Calu3 (cell line): ENCODE measurements around the gene CNTN1. TPM values are rescaled to one million over a fixed set of nuclear protein-coding genes. Genes with fewer than 3 reads are reported as not detected.

Experiments used
- BruUV-seq: library from RNA; stranded (reverse); fragments of 400-500 nt; replicated peaks from 2 replicates; lab custom pipeline; 2021; lab: Mats Ljungman, UMichigan
- CTCF ChIA-PET: fragments of 300-600 bp; sonication (Branson Sonifier 250); formaldehyde crosslinking; loops from one replicate; lab custom pipeline; 2022; ENCODE audit warnings: antibody characterized with exemption; lab: Charles Lee
- DNase-seq: peaks from one replicate; pipeline ENCODE4 v3.0.0; 2022
- H3K27ac Mint-ChIP-seq: one replicate; pipeline ENCODE4 v1.8.0; 2022; ENCODE audit warnings: mixed read lengths; ENCODE audit not compliant: unreplicated experiment
- H3K27me3 Mint-ChIP-seq: one replicate; pipeline ENCODE4 v1.8.0; 2022; ENCODE audit warnings: mixed read lengths; ENCODE audit not compliant: unreplicated experiment
- H3K36me3 Mint-ChIP-seq: one replicate; pipeline ENCODE4 v1.8.0; 2022; ENCODE audit warnings: mild to moderate bottlenecking, moderate library complexity, mixed read lengths; ENCODE audit not compliant: insufficient read depth, unreplicated experiment
- H3K4me1 Mint-ChIP-seq: one replicate; pipeline ENCODE4 v1.8.0; 2022; ENCODE audit warnings: mild to moderate bottlenecking, low read depth, mixed read lengths; ENCODE audit not compliant: unreplicated experiment
- H3K4me3 Mint-ChIP-seq: one replicate; pipeline ENCODE4 v1.8.0; 2022; ENCODE audit warnings: mild to moderate bottlenecking, low read depth, moderate library complexity, mixed read lengths; ENCODE audit not compliant: unreplicated experiment
- H3K9me3 Mint-ChIP-seq: one replicate; pipeline ENCODE4 v1.8.0; 2022; ENCODE audit warnings: low read depth, mixed read lengths; ENCODE audit not compliant: unreplicated experiment
- CTCF ChIP-seq: fragments of 200-600 bp; IDR thresholded peaks from one replicate; pipeline ENCODE4 v1.8.0; 2022; ENCODE audit warnings: antibody characterized with exemption; ENCODE audit not compliant: unreplicated experiment
- intact Hi-C: fragments of 100-400 bp; cut with micrococcal nuclease; formaldehyde crosslinking; loops from one replicate; pipeline ENCODE4 v1.10.0; 2022; ENCODE audit not compliant: unreplicated experiment
- total RNA-seq: library from RNA; stranded (reverse); gene quantifications from 2 replicates; pipeline ENCODE4 v1.2.3, GENCODE V29; 2022

The CNTN1 gene
- total RNA-seq, 1 experiment from 2014 or later = not detected

DNA sequence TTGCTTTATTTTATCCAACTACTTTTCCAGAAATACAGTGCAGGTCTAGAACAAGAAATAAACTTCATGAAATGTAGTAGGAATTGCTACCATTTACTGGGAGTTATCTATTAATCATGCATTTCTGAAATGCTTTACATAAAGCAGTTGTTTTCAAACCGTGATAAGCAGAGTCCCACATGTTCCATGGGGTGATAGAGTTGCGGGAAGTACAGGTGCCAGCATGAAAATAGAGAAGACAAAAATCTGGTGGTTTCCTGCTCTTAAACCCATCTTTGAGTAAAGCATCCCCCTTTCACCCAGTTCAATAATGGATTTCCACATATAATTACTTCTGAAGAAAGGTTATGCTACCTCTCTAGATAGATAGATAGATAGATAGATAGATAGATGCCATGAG is 372.2 kb downstream of the CNTN1 start:
- H3K36me3 Mint-ChIP-seq = no peaks in the 10 kb centered on the region
- DNase-seq = no peak
- CTCF ChIA-PET = no interaction called here
- TF ChIP-seq CTCF = no peak
- H3K9me3 Mint-ChIP-seq = no peaks in the 10 kb centered on the region
- no peak overlapping the region for H3K4me3 Mint-ChIP-seq
- H3K27ac Mint-ChIP-seq = no peak overlapping the region
- no TSS peak for BruUV-seq
- no peaks in the 10 kb centered on the region for H3K27me3 Mint-ChIP-seq
- intact Hi-C loops = no loop called here
- no peaks in the 10 kb centered on the region for H3K4me1 Mint-ChIP-seq

- no peak for DNase-seq
- intact Hi-C loops = no loop called here
- no peaks in the 10 kb centered on the region for H3K27me3 Mint-ChIP-seq
- peaks cover 6% of the 10 kb centered on the region for H3K4me1 Mint-ChIP-seq
- CTCF ChIA-PET = interaction anchor here (0.5 kb wide), 1 partner anchor 1080 kb away, joined by 3 read pairs; no protein-coding TSS in a partner anchor
- no peak overlapping the region for H3K4me3 Mint-ChIP-seq
- no peaks in the 10 kb centered on the region for H3K36me3 Mint-ChIP-seq
- TF ChIP-seq CTCF = no peak
- no peaks in the 10 kb centered on the region for H3K9me3 Mint-ChIP-seq
- no TSS peak for BruUV-seq
- H3K27ac Mint-ChIP-seq = no peak overlapping the region
Measured at GRCh38 chr12:41067941-41068645, 375.9 kb downstream of the CNTN1 start.

- TF ChIP-seq CTCF = no peak
- Mint-ChIP-seq H3K27ac (no peak overlapping the region), H3K4me3 (no peak overlapping the region), H3K4me1 (peaks cover 7% of the 10 kb centered on the region), H3K36me3 (no peaks in the 10 kb centered on the region), H3K9me3 (peaks cover 2% of the 10 kb centered on the region), H3K27me3 (no peaks in the 10 kb centered on the region)
- intact Hi-C loops = no loop called here
- CTCF ChIA-PET = no interaction called here
- no TSS peak for BruUV-seq
- no peak for DNase-seq
Measured at GRCh38 chr12:41073633-41074472, 381.6 kb downstream of the CNTN1 start.

GRCh38 chr12:41074473-41074769 is 382.2 kb downstream of the CNTN1 start:
- Mint-ChIP-seq H3K9me3 (peaks cover 2% of the 10 kb centered on the region), H3K27ac (no peak overlapping the region), H3K4me3 (no peak overlapping the region), H3K27me3 (no peaks in the 10 kb centered on the region), H3K36me3 (no peaks in the 10 kb centered on the region), H3K4me1 (peaks cover 7% of the 10 kb centered on the region)
- CTCF ChIA-PET = no interaction called here
- no TSS peak for BruUV-seq
- intact Hi-C loops = no loop called here
- no peak for DNase-seq
- no peak for TF ChIP-seq CTCF
